SU-DHL-6 (cell line): Measurements from ENCODE around the gene SAV1.

ENCODE experiments used
- H2AFZ ChIP-seq: fragments of 200-600 bp; sonication (generic); 2 replicates; pipeline ENCODE4 v1.6.1; 2014; ENCODE audit warnings: low read depth, mild to moderate bottlenecking, moderate library complexity, mixed read lengths, antibody characterized with exemption, low read length; ENCODE audit not compliant: severe bottlenecking
- H3F3A ChIP-seq: fragments of 200-600 bp; shearing (Covaris generic); 2 replicates; pipeline ENCODE4 v1.6.0; 2016; ENCODE audit warnings: antibody characterized with exemption, mild to moderate bottlenecking; ENCODE audit not compliant: insufficient read depth
- H3K27ac ChIP-seq: fragments of 200-600 bp; sonication (generic); 2 replicates; pipeline ENCODE4 v1.5.1; 2016; ENCODE audit warnings: low read depth, mild to moderate bottlenecking, low read length, moderate library complexity, mixed read lengths
- H3K27me3 ChIP-seq: fragments of 200-600 bp; sonication (generic), shearing (Covaris generic); 2 replicates; pipeline ENCODE4 v1.6.0; 2014; ENCODE audit warnings: mild to moderate bottlenecking, low read length
- H3K36me3 ChIP-seq: fragments of 200-600 bp; sonication (generic); 2 replicates; pipeline ENCODE4 v1.6.1; 2014; ENCODE audit warnings: mild to moderate bottlenecking, low read length, mixed read lengths
- H3K4me2 ChIP-seq: fragments of 300-600, 200-600 bp; shearing (Covaris generic), sonication (generic); 2 replicates; pipeline ENCODE4 v1.6.0; 2014; ENCODE audit warnings: low read length, low read depth, mild to moderate bottlenecking; ENCODE audit not compliant: poor library complexity, severe bottlenecking
- H3K4me3 ChIP-seq: fragments of 200-600 bp; sonication (generic); 2 replicates; pipeline ENCODE4 v1.5.1; 2014; ENCODE audit warnings: antibody characterized with exemption, low read length, mild to moderate bottlenecking, mixed read lengths; ENCODE audit not compliant: insufficient read depth, poor library complexity, severe bottlenecking
- H3K79me2 ChIP-seq: fragments of 200-600 bp; sonication (generic); 2 replicates; pipeline ENCODE4 v1.6.1; 2014; ENCODE audit warnings: mild to moderate bottlenecking, low read length, moderate library complexity; ENCODE audit not compliant: insufficient read depth
- H3K9ac ChIP-seq: fragments of 200-600 bp; sonication (generic); 2 replicates; pipeline ENCODE4 v1.7.0; 2014; ENCODE audit warnings: mild to moderate bottlenecking, low read length
- H3K9me2 ChIP-seq: fragments of 200-600 bp; sonication (generic); replicated peaks from 2 replicates; pipeline ENCODE4 v1.6.1; 2014; ENCODE audit warnings: low read length; ENCODE audit not compliant: insufficient read depth
- H3K9me3 ChIP-seq: fragments of 200-600 bp; sonication (generic); 2 replicates; pipeline ENCODE4 v1.6.1; 2014; ENCODE audit warnings: low read length, mixed read lengths; ENCODE audit not compliant: insufficient read depth
- H4K20me1 ChIP-seq: fragments of 200-600 bp; sonication (generic); 2 replicates; pipeline ENCODE4 v1.6.1; 2014; ENCODE audit warnings: low read depth, mild to moderate bottlenecking, antibody characterized with exemption, low read length, moderate library complexity, mixed read lengths
- EZH2phosphoT487 ChIP-seq: fragments of 200-600 bp; sonication (generic), shearing (Covaris generic); conservative IDR thresholded peaks from 2 replicates; pipeline ENCODE4 v1.6.1; 2018; ENCODE audit warnings: mild to moderate bottlenecking, antibody characterized with exemption, low read length, moderate library complexity, mixed read lengths
- TF ChIP-seq, protein P1 (sequence below): fragments of 200-600 bp; sonication (generic); IDR thresholded peaks from one replicate; pipeline ENCODE4 v1.5.1; 2017; ENCODE audit warnings: antibody characterized with exemption, mild to moderate bottlenecking, low read length, moderate library complexity; ENCODE audit not compliant: insufficient read depth, poor library complexity, severe bottlenecking

Gene SAV1

DNA sequence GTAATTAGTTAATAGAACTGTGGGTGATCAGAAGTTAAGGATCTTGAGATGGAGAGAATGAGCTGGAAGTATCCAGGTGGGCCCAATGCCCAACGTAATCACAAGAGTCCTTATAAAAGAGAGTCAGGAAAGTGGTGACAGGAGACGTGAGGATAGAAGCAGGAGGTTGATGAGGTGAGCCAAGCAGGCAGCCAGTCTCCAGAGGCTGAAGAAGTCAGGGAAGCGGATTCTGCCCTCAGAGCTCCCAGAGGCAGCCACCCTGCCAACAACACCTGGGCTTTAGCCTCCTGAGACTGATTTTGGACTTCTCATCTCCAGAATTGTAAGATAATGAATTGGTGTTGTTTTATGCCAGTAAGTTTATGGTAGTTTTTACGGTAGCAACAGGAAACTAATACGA is 10.1 kb upstream of the SAV1 start:
- Histone ChIP-seq H3K4me3 (no peak overlapping the region), H2AFZ (no peak overlapping the region), H3K9me2 (no peaks in the 10 kb centered on the region), H3F3A (no peaks in the 10 kb centered on the region), H3K4me2 (no peak overlapping the region), H4K20me1 (no peaks in the 10 kb centered on the region), H3K9ac (no peak overlapping the region), H3K9me3 (no peaks in the 10 kb centered on the region), H3K27me3 (no peaks in the 10 kb centered on the region), H3K27ac (no peak overlapping the region), H3K36me3 (no peaks in the 10 kb centered on the region), H3K79me2 (no peaks in the 10 kb centered on the region)
- no peak for TF ChIP-seq EZH2phosphoT487
- TF ChIP-seq, protein P1, sequence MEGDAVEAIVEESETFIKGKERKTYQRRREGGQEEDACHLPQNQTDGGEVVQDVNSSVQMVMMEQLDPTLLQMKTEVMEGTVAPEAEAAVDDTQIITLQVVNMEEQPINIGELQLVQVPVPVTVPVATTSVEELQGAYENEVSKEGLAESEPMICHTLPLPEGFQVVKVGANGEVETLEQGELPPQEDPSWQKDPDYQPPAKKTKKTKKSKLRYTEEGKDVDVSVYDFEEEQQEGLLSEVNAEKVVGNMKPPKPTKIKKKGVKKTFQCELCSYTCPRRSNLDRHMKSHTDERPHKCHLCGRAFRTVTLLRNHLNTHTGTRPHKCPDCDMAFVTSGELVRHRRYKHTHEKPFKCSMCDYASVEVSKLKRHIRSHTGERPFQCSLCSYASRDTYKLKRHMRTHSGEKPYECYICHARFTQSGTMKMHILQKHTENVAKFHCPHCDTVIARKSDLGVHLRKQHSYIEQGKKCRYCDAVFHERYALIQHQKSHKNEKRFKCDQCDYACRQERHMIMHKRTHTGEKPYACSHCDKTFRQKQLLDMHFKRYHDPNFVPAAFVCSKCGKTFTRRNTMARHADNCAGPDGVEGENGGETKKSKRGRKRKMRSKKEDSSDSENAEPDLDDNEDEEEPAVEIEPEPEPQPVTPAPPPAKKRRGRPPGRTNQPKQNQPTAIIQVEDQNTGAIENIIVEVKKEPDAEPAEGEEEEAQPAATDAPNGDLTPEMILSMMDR = no peak

DNA sequence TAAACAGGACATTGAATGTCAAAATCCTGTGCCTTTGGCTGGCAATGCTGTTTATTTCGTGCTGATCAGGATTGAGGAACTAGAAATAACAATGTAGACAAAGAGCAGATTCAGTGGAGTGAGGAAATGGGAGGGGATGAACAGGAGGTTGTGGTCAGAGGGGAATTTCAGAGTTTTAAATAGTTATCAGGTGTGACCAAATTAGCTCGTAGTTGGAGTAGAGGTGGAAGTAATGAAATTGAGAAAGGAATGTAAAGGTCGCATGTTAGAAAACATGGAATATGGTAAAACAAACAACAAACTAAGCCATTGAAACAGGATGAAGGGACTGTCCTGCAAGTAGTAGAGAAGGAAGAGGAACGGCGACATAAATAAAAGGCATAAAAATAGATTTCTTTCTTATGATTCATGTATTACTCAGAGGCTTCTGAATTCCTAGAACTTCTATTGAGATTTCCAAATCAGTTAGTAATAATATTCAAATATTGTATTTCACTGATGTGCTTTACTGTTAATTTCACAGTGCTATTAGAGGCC is 9.5 kb upstream of the SAV1 start:
- no peak overlapping the region for H3K4me3 ChIP-seq
- no peaks in the 10 kb centered on the region for H3F3A ChIP-seq
- H2AFZ ChIP-seq = no peak overlapping the region
- no peak overlapping the region for H3K9ac ChIP-seq
- H3K27ac ChIP-seq = no peak overlapping the region
- no peaks in the 10 kb centered on the region for H3K79me2 ChIP-seq
- H3K9me2 ChIP-seq = no peaks in the 10 kb centered on the region
- no peaks in the 10 kb centered on the region for H3K27me3 ChIP-seq
- no peak overlapping the region for H3K4me2 ChIP-seq
- H3K9me3 ChIP-seq = no peaks in the 10 kb centered on the region
- no peaks in the 10 kb centered on the region for H4K20me1 ChIP-seq
- H3K36me3 ChIP-seq = no peaks in the 10 kb centered on the region
- TF ChIP-seq, protein P1 = no peak
- no peak for TF ChIP-seq EZH2phosphoT487

DNA sequence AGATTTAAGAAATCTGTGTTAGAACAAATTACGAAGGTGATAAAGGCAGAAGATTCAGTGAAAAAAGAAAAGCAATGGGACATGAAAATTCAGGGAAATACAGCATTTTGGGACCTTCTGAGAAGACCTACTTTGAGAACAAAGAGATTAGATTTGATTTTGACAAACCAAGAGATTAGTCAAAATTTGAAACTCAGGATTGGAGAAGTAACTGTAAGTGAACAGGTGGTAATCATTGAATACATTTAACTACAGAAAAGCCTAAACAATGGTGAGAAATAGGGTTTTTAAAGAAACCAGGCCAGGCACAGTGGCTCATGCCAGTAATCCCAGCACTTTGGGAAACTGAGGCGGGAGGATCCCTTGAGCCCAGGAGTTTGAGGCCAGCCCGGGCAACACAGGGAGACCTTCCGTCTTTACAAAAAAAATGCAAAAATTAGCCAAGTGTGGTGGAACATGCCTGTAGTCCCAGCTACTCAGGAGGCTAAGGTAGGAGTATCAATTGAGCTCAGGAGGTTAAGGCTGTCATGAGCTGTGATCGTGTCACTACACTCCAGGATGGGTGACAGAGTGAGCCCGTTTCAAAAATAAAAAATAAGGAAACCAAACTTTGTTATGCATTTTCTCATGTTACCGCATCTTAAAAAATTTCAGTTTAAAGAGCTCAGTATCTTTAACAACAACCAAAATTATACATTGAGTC is 8.9 kb upstream of the SAV1 start:
- Histone ChIP-seq H3K27me3 (no peaks in the 10 kb centered on the region), H3K27ac (no peak overlapping the region), H3K9me3 (no peaks in the 10 kb centered on the region), H3F3A (no peaks in the 10 kb centered on the region), H3K9ac (no peak overlapping the region), H3K79me2 (no peaks in the 10 kb centered on the region), H3K36me3 (no peaks in the 10 kb centered on the region), H3K9me2 (no peaks in the 10 kb centered on the region), H3K4me2 (no peak overlapping the region), H2AFZ (no peak overlapping the region), H4K20me1 (no peaks in the 10 kb centered on the region), H3K4me3 (no peak overlapping the region)
- TF ChIP-seq EZH2phosphoT487 = no peak
- TF ChIP-seq, protein P1 = no peak
